Astrocyte of the spinal cord (primary cell): ENCODE measurements around the gene DPP10.

ENCODE experiments used
- DNase-seq: peaks from one replicate; pipeline ENCODE4 v3.0.0; 2011; ENCODE audit warnings: low read depth, low spot score
- H3K4me3 ChIP-seq: 2 replicates; pipeline ENCODE4 v1.5.1; 2011; ENCODE audit warnings: low read depth, mild to moderate bottlenecking, low read length, moderate library complexity
- in situ Hi-C: cut with HindIII; loops from 2 replicates; pipeline ENCODE4 v1.10.0; 2017; ENCODE audit warnings: low sequenced_read_pairs
- TF ChIP-seq, protein P1 (sequence below): IDR thresholded peaks from 2 replicates; pipeline ENCODE4 v1.5.1; 2012; ENCODE audit warnings: low read depth, mild to moderate bottlenecking, low read length, inconsistent platforms

The DPP10 gene

GRCh38 chr2:114857196-114857595, 414.8 kb downstream of the DPP10 start:
- TF ChIP-seq, protein P1, sequence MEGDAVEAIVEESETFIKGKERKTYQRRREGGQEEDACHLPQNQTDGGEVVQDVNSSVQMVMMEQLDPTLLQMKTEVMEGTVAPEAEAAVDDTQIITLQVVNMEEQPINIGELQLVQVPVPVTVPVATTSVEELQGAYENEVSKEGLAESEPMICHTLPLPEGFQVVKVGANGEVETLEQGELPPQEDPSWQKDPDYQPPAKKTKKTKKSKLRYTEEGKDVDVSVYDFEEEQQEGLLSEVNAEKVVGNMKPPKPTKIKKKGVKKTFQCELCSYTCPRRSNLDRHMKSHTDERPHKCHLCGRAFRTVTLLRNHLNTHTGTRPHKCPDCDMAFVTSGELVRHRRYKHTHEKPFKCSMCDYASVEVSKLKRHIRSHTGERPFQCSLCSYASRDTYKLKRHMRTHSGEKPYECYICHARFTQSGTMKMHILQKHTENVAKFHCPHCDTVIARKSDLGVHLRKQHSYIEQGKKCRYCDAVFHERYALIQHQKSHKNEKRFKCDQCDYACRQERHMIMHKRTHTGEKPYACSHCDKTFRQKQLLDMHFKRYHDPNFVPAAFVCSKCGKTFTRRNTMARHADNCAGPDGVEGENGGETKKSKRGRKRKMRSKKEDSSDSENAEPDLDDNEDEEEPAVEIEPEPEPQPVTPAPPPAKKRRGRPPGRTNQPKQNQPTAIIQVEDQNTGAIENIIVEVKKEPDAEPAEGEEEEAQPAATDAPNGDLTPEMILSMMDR, result no peak
- in situ Hi-C loops, result no loop called here

GRCh38 chr2:114859726-114860510, 417.5 kb downstream of the DPP10 start:
- DNase-seq, result no peak
- in situ Hi-C loops, result no loop called here
- no peak overlapping the region for H3K4me3 ChIP-seq
- TF ChIP-seq, protein P1, result no peak

More at GRCh38 chr2:114857196-114857595, 414.8 kb downstream of the DPP10 start:
- DNase-seq, result no peak
- H3K4me3 ChIP-seq, result no peak overlapping the region

GRCh38 chr2:114862243-114862642, 419.8 kb downstream of the DPP10 start:
- TF ChIP-seq, protein P1, result no peak
- no peak overlapping the region for H3K4me3 ChIP-seq
- no peak for DNase-seq
- in situ Hi-C loops, result no loop called here

DNA sequence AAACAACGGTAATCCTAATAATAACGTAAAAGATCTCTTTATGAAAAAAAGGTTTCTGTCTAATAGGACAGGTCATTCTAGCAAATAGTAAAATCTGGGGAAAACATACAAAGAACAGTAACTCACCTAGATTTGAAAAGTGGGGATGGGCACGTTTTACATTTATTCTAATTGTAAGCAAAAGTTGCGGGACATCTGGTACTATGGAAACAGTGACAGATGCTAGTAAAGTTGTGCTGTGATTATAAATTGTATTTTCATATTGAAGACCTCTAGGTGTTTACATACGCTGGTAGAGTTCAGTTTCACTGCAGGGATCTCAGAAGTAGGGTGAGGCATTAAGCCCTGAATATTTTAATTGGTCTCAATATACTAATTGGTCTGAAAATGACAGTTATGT, 422.5 kb downstream of the DPP10 start:
- TF ChIP-seq, protein P1, result no peak
- no peak overlapping the region for H3K4me3 ChIP-seq
- no peak for DNase-seq
- in situ Hi-C loops, result no loop called here

DNA sequence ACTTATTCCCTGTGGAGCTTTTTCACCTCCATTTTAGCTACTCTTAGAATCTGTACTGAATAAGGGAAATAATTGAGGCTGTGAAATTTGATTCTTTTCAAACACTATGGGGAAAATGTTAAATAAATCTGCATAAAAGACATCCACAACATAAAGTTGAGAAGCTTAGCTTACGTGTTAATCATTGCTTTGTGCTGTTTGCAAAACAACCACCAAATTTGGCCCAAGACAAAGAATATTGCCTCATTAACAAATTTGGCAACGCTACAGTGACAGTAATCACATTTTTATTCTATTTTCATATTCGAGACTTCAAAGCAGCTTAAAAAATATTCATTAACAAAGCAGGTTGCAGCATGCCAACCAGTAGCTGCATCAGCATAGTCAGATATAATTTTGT, 437.6 kb downstream of the DPP10 start:
- in situ Hi-C loops, result no loop called here
- TF ChIP-seq, protein P1, result no peak
- no peak for DNase-seq
- H3K4me3 ChIP-seq, result no peak overlapping the region

GRCh38 chr2:114919985-114920384, 477.5 kb downstream of the DPP10 start:
- DNase-seq, result no peak
- TF ChIP-seq, protein P1, result no peak
- no peak overlapping the region for H3K4me3 ChIP-seq
- in situ Hi-C loops, result no loop called here

GRCh38 chr2:114922076-114922475, 479.6 kb downstream of the DPP10 start:
- in situ Hi-C loops, result no loop called here
- TF ChIP-seq, protein P1, result no peak
- no peak for DNase-seq
- H3K4me3 ChIP-seq, result no peak overlapping the region
